Large intestine (tissue), 3 donors: ENCODE data around the gene NPC1L1. TPM values are rescaled to one million over a fixed set of nuclear protein-coding genes. Genes with fewer than 3 reads are reported as not detected.

ENCODE experiments used
- DNase-seq, 2 donors: peaks; one replicate each; pipeline versions ENCODE4 v3.0.0 to v3.0.0-alpha.2; 2013
- H3K27ac ChIP-seq: one replicate; pipeline ENCODE4 v1.5.1; 2013; ENCODE audit warnings: low read length
- H3K27me3 ChIP-seq: 2 replicates; pipeline ENCODE4 v1.6.1; 2013; ENCODE audit warnings: low read length; ENCODE audit not compliant: control insufficient read depth, insufficient read depth
- H3K36me3 ChIP-seq: 2 replicates; pipeline ENCODE4 v1.6.1; 2013; ENCODE audit warnings: low read length; ENCODE audit not compliant: control insufficient read depth, insufficient read depth
- H3K4me1 ChIP-seq: one replicate; pipeline ENCODE4 v1.6.1; 2013; ENCODE audit warnings: low read length; ENCODE audit not compliant: control insufficient read depth, insufficient read depth
- H3K4me3 ChIP-seq: one replicate; pipeline ENCODE4 v1.5.1; 2013; ENCODE audit warnings: low read length
- H3K9me3 ChIP-seq: one replicate; pipeline ENCODE4 v1.6.1; 2013; ENCODE audit warnings: mild to moderate bottlenecking, low read depth, low read length, moderate library complexity; ENCODE audit not compliant: control insufficient read depth
- WGBS: methylation state at CpG from one replicate; pipeline ENCODE4 v1.1.5; 2013; ENCODE audit warnings: low lambda C conversion rate; ENCODE audit not compliant: insufficient coverage; 5-methylcytosine and 5-hydroxymethylcytosine counted together
- polyA plus RNA-seq: library from polyadenylated mRNA; unstranded; fragments of 120-200 nt; gene quantifications from one replicate; pipeline ENCODE4 v1.2.1, GENCODE V29; 2013

Gene NPC1L1
- polyA plus RNA-seq, 1 donor: 63.9 TPM

DNA sequence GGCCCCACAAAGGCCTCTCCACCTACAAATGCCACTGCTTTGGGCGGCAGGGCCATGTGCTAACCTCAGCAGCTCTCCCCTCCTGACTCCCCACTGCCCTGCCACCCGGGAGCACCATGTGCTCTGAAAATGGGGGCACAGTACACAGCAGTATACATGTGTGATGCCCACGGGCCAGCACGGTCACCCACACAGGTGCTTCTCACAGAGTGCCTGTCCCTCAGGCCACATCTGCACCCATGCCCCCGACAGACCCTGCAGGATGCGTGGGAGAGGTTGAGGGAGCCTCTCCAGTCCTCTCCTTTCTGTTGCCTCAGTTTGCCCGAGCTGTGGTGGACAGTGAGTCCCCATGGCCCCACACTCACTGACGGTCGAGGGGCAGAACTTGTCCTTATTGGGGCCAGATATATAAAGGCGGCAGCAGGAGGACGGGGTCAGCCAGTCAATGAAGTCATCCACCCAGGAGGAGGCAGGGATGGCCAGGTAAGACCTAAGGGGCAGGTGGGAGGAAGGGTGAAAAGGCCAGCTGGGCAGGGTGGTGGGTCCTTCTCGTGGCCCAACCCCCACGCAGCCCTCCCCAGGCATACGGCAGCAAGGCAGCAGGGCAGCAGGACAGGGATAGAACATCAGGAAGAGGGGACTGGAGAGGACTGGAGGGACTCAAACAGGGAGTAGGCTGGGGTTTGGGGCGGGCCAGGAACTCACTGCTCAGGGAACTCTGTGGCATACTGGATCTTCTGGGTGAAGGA lies 19.6 kb downstream of the NPC1L1 start:
- WGBS: no CpG with 5 or more reads among the region's 15 CpGs
- H3K27me3 ChIP-seq: no peaks in the 10 kb centered on the region
- peaks cover 17% of the 10 kb centered on the region for H3K9me3 ChIP-seq
- H3K27ac ChIP-seq: no peak overlapping the region
- no peaks in the 10 kb centered on the region for H3K4me1 ChIP-seq
- peaks cover 53% of the 10 kb centered on the region for H3K36me3 ChIP-seq
- no peak for DNase-seq
- H3K4me3 ChIP-seq: no peak overlapping the region

DNA sequence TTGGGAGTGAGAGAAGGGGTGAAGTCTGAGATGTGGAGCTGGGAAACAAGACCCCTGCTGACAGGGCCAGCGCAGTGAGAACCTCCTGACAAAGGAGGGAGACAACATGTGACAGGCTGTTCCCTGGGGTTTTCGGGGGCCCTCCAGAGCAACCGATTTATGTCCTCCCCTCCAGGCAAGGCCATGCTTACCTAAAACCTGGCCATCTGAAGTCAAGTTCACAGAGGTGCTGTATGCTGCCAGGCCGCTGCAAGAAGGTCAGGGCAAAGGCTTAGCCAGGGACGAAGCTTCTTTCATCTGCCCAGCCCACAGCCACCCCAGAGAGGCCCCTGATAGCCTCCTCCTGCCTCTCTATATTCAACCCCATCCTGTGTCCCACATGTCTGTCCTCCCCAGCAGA lies 20.6 kb downstream of the NPC1L1 start:
- Histone ChIP-seq H3K9me3 (peaks cover 10% of the 10 kb centered on the region), H3K4me1 (no peaks in the 10 kb centered on the region), H3K36me3 (peaks cover 57% of the 10 kb centered on the region), H3K27ac (no peak overlapping the region), H3K27me3 (no peaks in the 10 kb centered on the region), H3K4me3 (no peak overlapping the region)
- 90% methylated on average over 2 of the region's 5 CpGs for WGBS
- DNase-seq: no peak

DNA sequence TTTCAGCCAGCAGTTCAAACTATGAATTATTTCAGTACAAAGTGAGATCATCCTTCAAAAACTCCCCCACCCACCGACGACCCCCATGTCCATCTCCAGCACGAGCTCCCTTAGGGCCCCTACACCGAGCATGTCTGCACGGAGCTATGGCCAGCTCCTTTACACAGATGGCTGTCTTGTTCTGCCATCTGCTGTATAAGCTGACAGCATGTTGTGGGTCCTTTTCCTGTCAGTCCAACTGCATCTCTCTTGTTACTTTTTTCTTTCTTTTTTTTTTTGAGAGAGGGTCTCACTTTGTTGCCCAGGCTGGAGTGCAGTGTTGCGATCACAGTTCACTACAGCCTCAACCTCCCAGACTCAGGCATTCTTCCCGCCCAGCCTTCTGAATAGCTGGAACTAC lies 21.6 kb downstream of the NPC1L1 start:
- H3K4me1 ChIP-seq: no peaks in the 10 kb centered on the region
- DNase-seq: no peak
- no peak overlapping the region for H3K27ac ChIP-seq
- H3K9me3 ChIP-seq: peaks cover under 1% of the 10 kb centered on the region
- WGBS: 100% methylated on average over 1 of the region's 7 CpGs
- H3K4me3 ChIP-seq: no peak overlapping the region
- peaks cover 60% of the 10 kb centered on the region for H3K36me3 ChIP-seq
- H3K27me3 ChIP-seq: no peaks in the 10 kb centered on the region

DNA sequence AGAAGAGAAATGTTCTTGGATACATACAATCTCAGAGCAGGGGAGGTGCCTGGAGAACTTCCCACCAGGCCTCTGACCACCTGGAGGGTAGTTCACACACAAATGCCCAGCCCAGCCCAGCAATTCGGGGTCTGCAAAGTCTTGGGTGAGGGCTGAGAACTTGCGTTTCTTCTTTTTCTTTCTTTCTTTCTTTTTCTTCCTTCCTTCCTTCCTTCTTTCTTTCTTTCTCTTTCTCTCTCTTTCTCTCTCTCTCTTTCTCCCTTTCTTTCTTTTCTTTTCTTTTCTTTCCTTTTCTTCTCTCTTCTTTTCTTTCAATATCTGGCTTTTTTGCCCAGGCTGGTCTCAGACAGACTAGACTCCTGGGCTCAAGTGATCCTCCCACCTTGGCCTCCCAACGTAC lies 22.4 kb downstream of the NPC1L1 start:
- Histone ChIP-seq H3K27ac (no peak overlapping the region), H3K4me3 (no peak overlapping the region), H3K4me1 (no peaks in the 10 kb centered on the region), H3K9me3 (no peaks in the 10 kb centered on the region), H3K27me3 (no peaks in the 10 kb centered on the region), H3K36me3 (peaks cover 66% of the 10 kb centered on the region)
- no peak for DNase-seq
- WGBS: 100% methylated on average over 1 of the region's 3 CpGs

DNA sequence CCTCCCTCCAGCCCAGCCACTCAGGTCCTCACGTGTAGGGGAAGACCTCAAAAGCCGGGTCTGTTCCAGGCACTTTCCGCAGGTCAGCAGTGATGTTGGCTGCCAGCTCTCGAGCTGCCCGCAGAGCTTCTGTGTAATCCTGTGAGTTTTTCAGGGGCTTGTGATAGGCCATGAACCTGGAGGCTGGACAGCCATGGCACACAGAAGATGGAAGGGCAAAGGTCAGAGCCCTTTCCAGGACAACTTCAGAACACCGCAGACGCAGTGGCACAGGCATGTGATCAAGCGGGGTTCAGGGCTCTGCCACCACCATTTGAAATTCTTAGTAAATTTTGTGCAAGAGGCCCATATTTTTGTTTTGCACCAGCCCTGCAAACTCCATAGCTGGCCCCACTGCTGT lies 24.0 kb downstream of the NPC1L1 start:
- Histone ChIP-seq H3K36me3 (peaks cover 69% of the 10 kb centered on the region), H3K4me1 (peaks cover under 1% of the 10 kb centered on the region), H3K27me3 (no peaks in the 10 kb centered on the region), H3K4me3 (no peak overlapping the region), H3K9me3 (no peaks in the 10 kb centered on the region), H3K27ac (no peak overlapping the region)
- no CpG with 5 or more reads among the region's 8 CpGs for WGBS
- no peak for DNase-seq

DNA sequence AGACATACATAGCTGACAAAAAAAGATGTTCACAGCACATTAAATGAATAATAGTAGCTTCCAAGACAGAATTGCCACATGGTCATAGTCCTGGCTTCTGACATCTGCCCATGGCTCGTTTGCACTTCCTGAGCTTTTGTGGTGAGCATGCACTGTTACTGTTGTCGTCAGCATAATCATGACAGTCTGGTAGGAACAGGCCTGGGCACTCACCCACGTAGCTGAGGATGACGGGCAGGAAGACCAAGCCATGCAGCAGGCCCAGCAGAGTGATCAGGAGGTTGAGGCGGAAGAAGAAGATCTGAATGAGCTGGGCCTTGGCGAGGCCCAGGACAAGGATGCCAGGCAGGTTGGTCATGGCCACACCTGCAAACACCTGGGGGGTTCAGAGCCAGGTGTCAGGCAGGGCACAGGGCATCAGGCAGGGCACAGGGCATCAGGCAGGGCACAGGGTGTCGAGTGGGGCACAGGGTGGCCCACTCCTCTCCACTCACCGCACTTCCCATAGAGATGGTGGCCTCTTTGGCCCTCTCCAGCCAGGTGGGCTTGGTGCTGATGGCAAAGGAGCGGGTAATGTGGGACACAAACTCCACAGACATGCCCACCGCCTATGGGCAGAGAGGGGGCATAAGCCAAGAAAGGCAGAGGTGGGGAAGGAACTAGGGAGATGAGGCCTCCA lies 25.4 kb downstream of the NPC1L1 start:
- Histone ChIP-seq H3K9me3 (no peaks in the 10 kb centered on the region), H3K27me3 (no peaks in the 10 kb centered on the region), H3K4me3 (no peak overlapping the region), H3K27ac (no peak overlapping the region), H3K36me3 (peaks cover 57% of the 10 kb centered on the region), H3K4me1 (peaks cover 10% of the 10 kb centered on the region)
- WGBS: 100% methylated on average over 1 of the region's 10 CpGs
- no peak for DNase-seq

DNA sequence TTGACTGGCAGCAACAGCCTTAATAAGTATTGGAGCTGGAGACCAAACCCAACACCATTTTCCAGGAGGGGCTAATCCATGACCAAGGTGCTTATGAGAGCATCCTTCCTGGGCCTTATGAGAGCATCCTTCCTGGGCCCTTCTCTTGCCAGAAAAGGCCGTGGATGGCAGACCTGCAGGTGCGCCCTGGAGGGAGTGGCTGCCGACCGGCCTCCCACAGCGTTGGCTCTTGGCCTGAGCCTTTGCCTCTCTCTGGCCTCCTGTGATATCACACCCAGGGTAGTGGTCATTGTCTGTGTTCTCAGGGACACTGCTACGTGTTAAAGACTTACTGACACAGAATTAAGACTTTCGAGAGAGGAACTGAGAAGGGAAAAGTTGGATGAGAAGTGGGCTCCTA lies 28.4 kb downstream of the NPC1L1 start:
- no peak for DNase-seq
- peaks cover 40% of the 10 kb centered on the region for H3K36me3 ChIP-seq
- no peak overlapping the region for H3K4me3 ChIP-seq
- no peak overlapping the region for H3K27ac ChIP-seq
- H3K9me3 ChIP-seq: no peaks in the 10 kb centered on the region
- H3K27me3 ChIP-seq: no peaks in the 10 kb centered on the region
- no CpG with 5 or more reads among the region's 7 CpGs for WGBS
- H3K4me1 ChIP-seq: peaks cover 10% of the 10 kb centered on the region

DNA sequence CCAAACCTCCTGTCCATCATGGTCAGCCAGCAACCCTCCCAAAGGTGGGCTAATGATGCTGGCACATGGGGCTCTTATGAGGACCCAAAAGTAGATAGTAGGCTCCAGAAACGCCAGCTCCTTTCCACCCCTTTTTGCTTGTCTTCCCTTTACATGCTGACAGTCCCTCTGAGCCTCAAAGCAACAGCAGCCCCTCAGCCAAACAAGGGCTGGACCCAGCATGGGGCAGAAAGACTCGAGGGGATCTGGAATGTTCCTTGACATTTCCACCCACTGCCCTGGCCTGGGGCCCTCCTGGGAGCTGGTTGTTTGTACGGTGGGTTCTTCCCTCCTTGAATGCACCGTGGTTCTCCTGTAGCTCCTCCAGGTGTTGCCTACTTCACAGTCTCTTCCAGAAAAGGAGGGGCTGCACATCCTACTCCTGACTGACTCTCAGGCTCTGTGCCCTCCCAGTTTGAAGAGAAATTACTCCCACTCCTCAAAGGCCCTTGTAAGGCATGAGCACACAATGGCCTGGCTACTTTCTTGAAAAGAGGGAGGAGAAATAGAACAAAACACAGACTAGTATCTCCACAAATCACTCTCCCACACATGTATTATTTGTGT lies 29.2 kb downstream of the NPC1L1 start:
- Histone ChIP-seq H3K4me3 (no peak overlapping the region), H3K36me3 (peaks cover 33% of the 10 kb centered on the region), H3K27me3 (no peaks in the 10 kb centered on the region), H3K27ac (peak overlapping the region; percentile 70), H3K9me3 (no peaks in the 10 kb centered on the region), H3K4me1 (peaks cover 10% of the 10 kb centered on the region)
- WGBS: no CpG with 5 or more reads among the region's 4 CpGs
- peak in 1 of 2 donors; percentile 16 for DNase-seq

DNA sequence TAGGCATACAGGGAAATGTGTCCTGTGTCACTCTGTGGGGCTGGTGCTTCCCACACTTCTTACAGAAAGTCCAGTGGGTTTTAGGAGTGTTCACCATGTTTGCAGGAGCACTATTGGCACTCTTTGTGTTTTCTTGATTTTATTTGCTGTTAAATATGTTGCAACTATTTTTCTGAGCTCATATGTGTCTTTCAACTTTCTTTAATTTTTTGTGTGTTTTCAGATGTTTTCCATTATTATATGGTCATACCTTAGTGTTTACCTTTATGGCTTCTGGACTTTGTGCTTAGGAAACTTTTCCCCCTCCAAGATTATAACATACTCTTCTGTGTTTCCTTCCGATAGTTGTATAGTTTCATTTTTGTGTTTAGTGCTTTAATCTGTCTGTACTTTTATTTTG lies 29.9 kb downstream of the NPC1L1 start:
- H3K4me3 ChIP-seq: no peak overlapping the region
- H3K9me3 ChIP-seq: no peaks in the 10 kb centered on the region
- 20% methylated on average over 1 of the region's 1 CpG for WGBS
- DNase-seq: peak in 1 of 2 donors; percentile 76
- peaks cover 26% of the 10 kb centered on the region for H3K36me3 ChIP-seq
- H3K27ac ChIP-seq: peak overlapping the region; percentile 70
- no peaks in the 10 kb centered on the region for H3K27me3 ChIP-seq
- peaks cover 10% of the 10 kb centered on the region for H3K4me1 ChIP-seq

DNA sequence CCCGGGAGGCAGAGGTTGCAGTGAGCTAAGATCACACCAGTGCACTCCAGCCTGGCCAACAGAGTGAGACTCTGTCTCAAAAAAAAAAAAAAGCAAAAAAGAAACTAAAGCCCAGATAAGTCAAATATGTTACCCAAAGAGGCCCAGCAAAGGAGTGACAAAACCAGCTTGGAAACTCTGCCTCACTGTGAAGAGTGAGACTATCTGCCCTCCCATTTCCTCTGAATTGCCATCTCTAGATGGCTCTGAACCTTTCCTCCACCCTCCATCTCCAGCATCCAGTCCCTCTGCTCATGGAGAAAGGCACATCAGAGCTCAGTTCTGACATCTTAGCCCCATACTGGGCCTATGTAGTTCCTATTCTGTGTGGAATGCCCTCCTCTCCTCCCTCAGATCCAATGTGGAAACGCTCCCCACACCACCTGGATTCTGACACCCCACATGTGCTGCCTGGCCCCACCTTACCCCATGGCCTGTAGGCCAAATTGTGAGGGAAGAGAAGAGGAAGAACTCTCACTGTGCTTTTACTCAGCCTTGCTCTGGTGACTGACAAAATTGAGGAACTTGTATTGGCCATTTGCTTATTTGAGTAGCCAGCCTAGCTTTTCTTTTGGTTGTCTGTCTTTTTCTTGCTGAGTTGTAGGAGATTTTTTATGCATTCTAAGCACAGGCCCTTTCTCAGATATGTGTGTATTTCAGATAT lies 32.7 kb downstream of the NPC1L1 start:
- Histone ChIP-seq H3K9me3 (no peaks in the 10 kb centered on the region), H3K4me3 (no peak overlapping the region), H3K27ac (no peak overlapping the region), H3K4me1 (peaks cover 10% of the 10 kb centered on the region), H3K36me3 (peaks cover 10% of the 10 kb centered on the region), H3K27me3 (no peaks in the 10 kb centered on the region)
- no peak for DNase-seq
- no CpG with 5 or more reads among the region's 2 CpGs for WGBS
